Fibroblast of lung (primary cell): Measurements from ENCODE around the gene MCAT.
"Not testable (repeated sequence)": the region's sequence is repeated elsewhere in the genome, so short reads cannot be mapped to it uniquely, and the experiment has no call there.

Experiments used
- CTCF ChIP-seq, 2 donors: IDR thresholded peaks in 1 of 2; conservative IDR thresholded peaks in 1 of 2; 1 replicate in 1 of 2; 2 replicates in 1 of 2; pipeline ENCODE4 v1.5.1; 2011 to 2012; ENCODE audit warnings: low read length in 2 of 2, control low read depth in 1 of 2, inconsistent platforms in 1 of 2, low read depth in 1 of 2, mild to moderate bottlenecking in 1 of 2
- EZH2 ChIP-seq: IDR thresholded peaks from 2 replicates; pipeline ENCODE4 v1.5.1; 2012; ENCODE audit warnings: low read length, control low read depth, mild to moderate bottlenecking; ENCODE audit errors: missing control alignments

GRCh38 chr22:43145371-43145770 is 2.2 kb upstream of the MCAT start:
- not testable (repeated sequence) for TF ChIP-seq CTCF (conservative IDR thresholded peaks at IDR 0.05 in 1 of 2, IDR thresholded peaks at IDR 0.05 in 1 of 2; ENCODE audit: low read depth in 1 of 2, low read length in 2 of 2); EZH2
